MCF 10A (cell line): ENCODE data around the gene ITGB8. TPM values are rescaled to one million over a fixed set of nuclear protein-coding genes. Genes with fewer than 3 reads are reported as not detected.

Source experiments
- BruUV-seq: library from RNA; stranded (reverse); fragments of 400-500 nt; replicated peaks from 2 replicates; lab custom pipeline; 2021; lab: Mats Ljungman, UMichigan
- CTCF ChIA-PET: fragments of 300-600 bp; sonication (Branson Sonifier 250); formaldehyde crosslinking; extraction: SDS; loops from one replicate; lab custom pipeline; 2021; ENCODE audit warnings: antibody characterized with exemption, inconsistent platforms; lab: Yijun Ruan, JAX
- POLR2A ChIA-PET: fragments of 300-600, 350-650 bp; sonication (Branson Sonifier 250); formaldehyde crosslinking; extraction: SDS; loops from one replicate; lab custom pipeline; 2020; ENCODE audit warnings: antibody characterized with exemption, inconsistent platforms; lab: Yijun Ruan, JAX
- DNase-seq: peaks from one replicate; pipeline ENCODE4 v3.0.0-alpha.2; 2018; ENCODE audit not compliant: unreplicated experiment
- H3K27ac Mint-ChIP-seq: one replicate; pipeline ENCODE4 v1.8.0; 2022; ENCODE audit warnings: mild to moderate bottlenecking, low read depth, mixed read lengths; ENCODE audit not compliant: unreplicated experiment
- H3K27me3 Mint-ChIP-seq: one replicate; pipeline ENCODE4 v1.8.0; 2022; ENCODE audit warnings: mixed read lengths; ENCODE audit not compliant: insufficient read depth, unreplicated experiment
- H3K36me3 Mint-ChIP-seq: one replicate; pipeline ENCODE4 v1.8.0; 2022; ENCODE audit warnings: mild to moderate bottlenecking, moderate library complexity, mixed read lengths; ENCODE audit not compliant: insufficient read depth, unreplicated experiment
- H3K4me1 Mint-ChIP-seq: one replicate; pipeline ENCODE4 v1.8.0; 2022; ENCODE audit warnings: mixed read lengths; ENCODE audit not compliant: insufficient read depth, unreplicated experiment
- H3K4me3 Mint-ChIP-seq: one replicate; pipeline ENCODE4 v1.8.0; 2022; ENCODE audit warnings: mild to moderate bottlenecking, moderate library complexity, mixed read lengths; ENCODE audit not compliant: unreplicated experiment
- H3K9me3 Mint-ChIP-seq: one replicate; pipeline ENCODE4 v1.8.0; 2022; ENCODE audit warnings: mixed read lengths; ENCODE audit not compliant: unreplicated experiment
- intact Hi-C: fragments of 100-400 bp; cut with micrococcal nuclease; formaldehyde crosslinking; loops from 2 replicates; pipeline ENCODE4 v1.14.1; 2022
- total RNA-seq: library from RNA; stranded (reverse); gene quantifications from 2 replicates; pipeline ENCODE4 v1.2.3, GENCODE V29; 2022
- TF ChIP-seq, protein P1 (sequence below): fragments of 200-600 bp; IDR thresholded peaks from one replicate; pipeline ENCODE4 v1.8.0; 2022; ENCODE audit warnings: antibody characterized with exemption, mild to moderate bottlenecking; ENCODE audit not compliant: unreplicated experiment

ITGB8 gene
- total RNA-seq, 1 experiment from 2014 or later: 38.1 TPM

DNA sequence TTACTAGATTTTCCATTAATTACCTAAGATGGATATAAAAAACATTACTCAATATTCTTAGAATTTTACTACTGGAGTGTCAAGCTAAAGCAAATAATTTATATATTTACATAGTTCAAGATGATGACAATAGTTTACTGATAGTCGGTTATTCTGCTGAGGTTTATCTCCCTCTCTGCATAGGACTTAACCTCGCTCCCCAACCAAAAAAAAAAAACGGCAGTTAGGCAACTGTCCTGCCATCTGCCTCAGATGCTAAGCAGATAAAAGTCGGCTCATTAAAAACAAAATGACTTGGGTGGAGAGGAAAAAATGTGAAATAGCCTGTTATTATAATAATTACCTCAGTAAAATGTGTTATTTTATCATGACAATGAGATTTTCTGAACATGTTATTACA is 14.0 kb upstream of the ITGB8 start:
- Mint-ChIP-seq H3K36me3 (no peaks in the 10 kb centered on the region), H3K27ac (no peak overlapping the region), H3K9me3 (no peaks in the 10 kb centered on the region), H3K4me3 (no peak overlapping the region), H3K4me1 (no peaks in the 10 kb centered on the region), H3K27me3 (no peaks in the 10 kb centered on the region)
- no TSS peak for BruUV-seq
- POLR2A ChIA-PET: interaction anchor here (2.3 kb wide), 1 partner anchor 13 kb away, joined by 7 read pairs; the partner anchor contains the start of gene ITGB8
- DNase-seq: no peak
- TF ChIP-seq, protein P1, sequence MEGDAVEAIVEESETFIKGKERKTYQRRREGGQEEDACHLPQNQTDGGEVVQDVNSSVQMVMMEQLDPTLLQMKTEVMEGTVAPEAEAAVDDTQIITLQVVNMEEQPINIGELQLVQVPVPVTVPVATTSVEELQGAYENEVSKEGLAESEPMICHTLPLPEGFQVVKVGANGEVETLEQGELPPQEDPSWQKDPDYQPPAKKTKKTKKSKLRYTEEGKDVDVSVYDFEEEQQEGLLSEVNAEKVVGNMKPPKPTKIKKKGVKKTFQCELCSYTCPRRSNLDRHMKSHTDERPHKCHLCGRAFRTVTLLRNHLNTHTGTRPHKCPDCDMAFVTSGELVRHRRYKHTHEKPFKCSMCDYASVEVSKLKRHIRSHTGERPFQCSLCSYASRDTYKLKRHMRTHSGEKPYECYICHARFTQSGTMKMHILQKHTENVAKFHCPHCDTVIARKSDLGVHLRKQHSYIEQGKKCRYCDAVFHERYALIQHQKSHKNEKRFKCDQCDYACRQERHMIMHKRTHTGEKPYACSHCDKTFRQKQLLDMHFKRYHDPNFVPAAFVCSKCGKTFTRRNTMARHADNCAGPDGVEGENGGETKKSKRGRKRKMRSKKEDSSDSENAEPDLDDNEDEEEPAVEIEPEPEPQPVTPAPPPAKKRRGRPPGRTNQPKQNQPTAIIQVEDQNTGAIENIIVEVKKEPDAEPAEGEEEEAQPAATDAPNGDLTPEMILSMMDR: no peak
- intact Hi-C loops: loop anchor here (10.0 kb wide), 1 partner anchor 362 kb away; no protein-coding TSS in a partner anchor
- CTCF ChIA-PET: interaction anchor here (0.7 to 7.2 kb wide), 5 partner anchors 83 to 569 kb away, joined by 3 to 31 read pairs (median 3); no protein-coding TSS in a partner anchor

DNA sequence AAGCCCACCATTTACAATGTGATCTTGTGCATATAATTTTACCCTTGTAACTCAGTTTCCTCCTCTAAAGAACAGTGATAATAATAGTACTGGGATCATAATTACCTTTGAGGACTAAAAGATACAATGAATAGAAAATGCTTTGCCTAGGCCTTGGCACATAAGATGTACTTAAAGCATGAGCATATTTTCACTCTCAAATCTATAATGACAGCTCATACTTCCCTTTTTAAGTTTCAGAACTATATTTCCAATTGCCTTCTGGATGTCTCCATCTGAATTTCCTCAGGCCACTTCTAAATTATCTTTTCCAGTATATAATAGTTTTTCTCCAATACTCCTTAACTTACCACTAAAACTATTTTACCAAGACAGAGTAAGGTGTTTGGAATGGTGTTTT is 13.3 kb upstream of the ITGB8 start:
- H3K9me3 Mint-ChIP-seq: no peaks in the 10 kb centered on the region
- no TSS peak for BruUV-seq
- TF ChIP-seq, protein P1: no peak
- no peaks in the 10 kb centered on the region for H3K4me1 Mint-ChIP-seq
- H3K36me3 Mint-ChIP-seq: no peaks in the 10 kb centered on the region
- H3K27ac Mint-ChIP-seq: no peak overlapping the region
- H3K27me3 Mint-ChIP-seq: no peaks in the 10 kb centered on the region
- no peak overlapping the region for H3K4me3 Mint-ChIP-seq
- CTCF ChIA-PET: interaction anchor here (1.1 to 7.2 kb wide), 2 partner anchors 83 to 563 kb away, joined by 3 to 31 read pairs; no protein-coding TSS in a partner anchor
- POLR2A ChIA-PET: interaction anchor here (2.3 kb wide), 1 partner anchor 12 kb away, joined by 7 read pairs; the partner anchor contains the start of gene ITGB8
- intact Hi-C loops: loop anchor here (10.0 kb wide), 1 partner anchor 363 kb away; no protein-coding TSS in a partner anchor
- no peak for DNase-seq

DNA sequence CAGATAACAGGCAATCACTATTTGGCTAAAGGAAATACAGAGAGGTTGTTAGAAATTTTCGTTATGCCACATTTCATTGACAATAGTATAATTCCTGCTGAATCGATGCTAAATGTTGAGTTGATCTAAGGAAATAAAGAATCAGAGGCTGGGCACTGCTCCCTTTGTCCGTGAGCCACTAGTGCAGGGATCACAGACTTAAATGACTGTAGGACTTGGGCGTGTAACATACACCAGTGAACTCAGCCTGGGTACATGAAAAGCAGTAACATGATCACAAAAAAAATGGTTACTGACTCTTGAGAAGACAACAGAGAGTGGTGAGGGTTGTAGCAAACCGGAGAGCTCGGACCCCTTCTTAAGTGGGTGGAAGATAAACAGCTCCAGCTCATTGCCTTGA is 11.8 kb upstream of the ITGB8 start:
- ChIA-PET CTCF (interaction anchor here (0.5 kb wide), 1 partner anchor 610 kb away, joined by 3 read pairs; the partner anchor contains the start of gene POLR1F), POLR2A (no interaction called here)
- no TSS peak for BruUV-seq
- intact Hi-C loops: loop anchor here (10.0 kb wide), 1 partner anchor 364 kb away; no protein-coding TSS in a partner anchor
- H3K27me3 Mint-ChIP-seq: no peaks in the 10 kb centered on the region
- H3K9me3 Mint-ChIP-seq: no peaks in the 10 kb centered on the region
- TF ChIP-seq, protein P1: no peak
- H3K27ac Mint-ChIP-seq: no peak overlapping the region
- H3K4me1 Mint-ChIP-seq: no peaks in the 10 kb centered on the region
- H3K36me3 Mint-ChIP-seq: no peaks in the 10 kb centered on the region
- no peak overlapping the region for H3K4me3 Mint-ChIP-seq
- no peak for DNase-seq

DNA sequence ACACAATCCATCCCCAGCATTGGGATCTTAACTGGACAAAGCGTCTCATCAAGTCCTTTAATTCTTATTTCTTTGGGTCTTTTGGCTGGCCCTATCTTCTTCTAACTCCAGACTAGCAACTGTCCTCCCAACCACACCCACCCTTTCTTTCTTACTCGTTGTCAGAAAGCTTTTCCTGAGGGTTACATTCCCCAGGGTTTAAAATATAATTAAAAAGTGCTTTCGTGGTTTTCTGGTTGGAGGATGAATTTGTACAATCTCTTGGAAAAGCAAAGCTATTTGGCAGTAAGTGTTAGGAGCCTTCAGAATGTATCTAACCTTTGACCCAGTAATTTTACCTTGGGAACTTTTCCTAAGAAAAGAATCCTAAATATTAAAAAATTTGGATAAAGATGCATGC is 10.4 kb upstream of the ITGB8 start:
- H3K4me1 Mint-ChIP-seq: no peaks in the 10 kb centered on the region
- ChIA-PET POLR2A (no interaction called here), CTCF (interaction anchor here (0.7 kb wide), 1 partner anchor 576 kb away, joined by 3 read pairs; no protein-coding TSS in a partner anchor)
- intact Hi-C loops: loop anchor here (10.0 kb wide), 1 partner anchor 194 kb away; no protein-coding TSS in a partner anchor
- TF ChIP-seq, protein P1: no peak
- no peaks in the 10 kb centered on the region for H3K27me3 Mint-ChIP-seq
- no peak for DNase-seq
- H3K4me3 Mint-ChIP-seq: no peak overlapping the region
- BruUV-seq: no TSS peak
- no peak overlapping the region for H3K27ac Mint-ChIP-seq
- no peaks in the 10 kb centered on the region for H3K36me3 Mint-ChIP-seq
- H3K9me3 Mint-ChIP-seq: no peaks in the 10 kb centered on the region
